HG02588 (cell line): Measurements from ENCODE around the gene XKR8.

Source experiments
- ATAC-seq: cut with Tn5 transposase; IDR thresholded peaks from one replicate; pipeline ENCODE4 v1.9.1; 2021; ENCODE audit warnings: mild to moderate bottlenecking, moderate library complexity; ENCODE audit not compliant: unreplicated experiment

Gene XKR8, protein sequence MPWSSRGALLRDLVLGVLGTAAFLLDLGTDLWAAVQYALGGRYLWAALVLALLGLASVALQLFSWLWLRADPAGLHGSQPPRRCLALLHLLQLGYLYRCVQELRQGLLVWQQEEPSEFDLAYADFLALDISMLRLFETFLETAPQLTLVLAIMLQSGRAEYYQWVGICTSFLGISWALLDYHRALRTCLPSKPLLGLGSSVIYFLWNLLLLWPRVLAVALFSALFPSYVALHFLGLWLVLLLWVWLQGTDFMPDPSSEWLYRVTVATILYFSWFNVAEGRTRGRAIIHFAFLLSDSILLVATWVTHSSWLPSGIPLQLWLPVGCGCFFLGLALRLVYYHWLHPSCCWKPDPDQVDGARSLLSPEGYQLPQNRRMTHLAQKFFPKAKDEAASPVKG

DNA sequence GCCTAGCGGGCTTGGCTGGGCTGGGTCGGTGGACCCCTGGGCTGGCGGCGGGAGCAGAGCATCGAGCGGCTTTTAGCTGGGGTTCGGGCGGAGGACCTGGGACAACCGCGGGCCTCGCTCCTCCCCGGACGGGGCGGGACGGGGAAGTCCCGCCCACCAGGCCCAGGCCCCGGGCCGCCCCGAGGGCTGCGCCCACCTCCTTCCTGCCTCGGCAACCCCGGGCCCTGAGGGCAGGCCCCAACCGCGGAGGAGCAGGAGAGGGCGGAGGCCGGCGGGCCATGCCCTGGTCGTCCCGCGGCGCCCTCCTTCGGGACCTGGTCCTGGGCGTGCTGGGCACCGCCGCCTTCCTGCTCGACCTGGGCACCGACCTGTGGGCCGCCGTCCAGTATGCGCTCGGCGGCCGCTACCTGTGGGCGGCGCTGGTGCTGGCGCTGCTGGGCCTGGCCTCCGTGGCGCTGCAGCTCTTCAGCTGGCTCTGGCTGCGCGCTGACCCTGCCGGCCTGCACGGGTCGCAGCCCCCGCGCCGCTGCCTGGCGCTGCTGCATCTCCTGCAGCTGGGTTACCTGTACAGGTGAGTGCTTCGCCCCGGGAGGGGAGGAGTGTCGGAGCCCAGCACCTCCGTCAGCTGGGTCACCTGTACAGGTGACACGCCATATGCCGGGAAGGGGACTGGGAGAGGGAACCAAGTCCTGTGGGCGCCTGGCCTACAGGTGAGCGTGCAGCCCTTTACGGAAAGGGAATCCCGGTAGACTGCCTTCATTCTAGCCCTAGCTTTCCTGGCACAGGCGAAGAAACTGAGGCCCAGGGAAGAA lies at the start of gene XKR8:
XKR8 (plus strand) TSS at position 182 of the 812 bp plus-strand sequence; CDS start at position 279, 97 bp downstream.
- ATAC-seq = peak; percentile 77

DNA sequence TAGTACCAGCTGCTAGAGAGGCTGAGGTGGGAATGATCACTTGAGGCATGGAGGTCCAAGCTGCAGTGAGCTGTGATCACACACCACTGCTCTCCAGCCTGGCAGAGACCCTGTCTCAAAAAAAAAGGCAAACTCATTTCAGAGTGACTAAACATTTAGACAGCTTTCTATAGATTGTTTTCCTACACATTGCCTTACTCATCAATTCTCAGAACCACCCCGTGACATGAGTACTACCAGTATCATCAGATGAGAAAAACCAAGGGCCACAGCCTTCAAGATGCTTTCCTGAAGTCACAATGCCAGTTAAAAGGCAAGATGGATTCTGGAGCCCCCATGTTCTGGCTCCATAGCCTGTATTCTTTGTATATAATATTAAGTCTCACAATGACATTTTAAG lies 47.3 kb upstream of the XKR8 start:
- no peak for ATAC-seq

DNA sequence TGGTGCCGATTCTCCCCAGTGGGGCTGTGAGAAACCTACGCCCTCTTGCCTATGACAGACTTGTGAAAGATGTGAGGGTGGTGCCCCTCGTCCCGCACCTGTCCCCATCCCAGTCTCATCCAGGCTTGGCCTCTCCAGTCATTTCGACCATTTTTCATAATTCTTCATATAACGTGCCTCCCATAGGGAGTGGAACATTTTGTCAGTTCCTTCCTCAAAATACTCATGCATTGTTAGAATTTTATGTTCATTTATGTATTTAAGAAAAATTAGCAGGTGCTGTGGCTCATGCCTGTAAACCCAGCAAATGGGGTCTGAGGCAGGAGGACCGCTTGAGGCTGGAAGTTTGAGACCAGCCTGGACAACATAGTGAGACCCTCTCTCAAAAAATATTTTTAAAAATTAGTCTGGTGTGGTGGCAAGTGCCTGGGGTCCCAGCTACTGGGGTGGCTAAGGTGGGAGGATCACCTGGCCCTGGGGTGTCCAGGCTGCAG lies 44.6 kb upstream of the XKR8 start:
- no peak for ATAC-seq

DNA sequence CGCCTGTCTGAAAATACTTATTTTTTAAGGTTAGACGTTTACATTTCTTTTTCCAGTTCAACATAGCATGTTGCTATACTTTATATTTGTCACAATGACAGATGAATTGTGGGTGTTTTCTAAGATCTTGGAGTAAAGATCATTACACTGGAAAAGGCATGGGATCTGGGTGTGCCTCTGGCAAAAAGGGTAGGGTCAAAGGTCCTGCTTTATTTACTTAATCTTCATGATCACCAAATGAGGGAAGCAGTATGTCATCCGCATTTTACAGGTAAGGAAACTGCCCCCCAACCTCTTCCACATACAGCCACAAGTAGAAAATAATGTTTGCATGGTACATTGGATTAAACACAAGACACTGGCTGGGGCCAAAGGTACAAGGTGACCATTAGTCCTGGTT lies 37.5 kb upstream of the XKR8 start:
- no peak for ATAC-seq

DNA sequence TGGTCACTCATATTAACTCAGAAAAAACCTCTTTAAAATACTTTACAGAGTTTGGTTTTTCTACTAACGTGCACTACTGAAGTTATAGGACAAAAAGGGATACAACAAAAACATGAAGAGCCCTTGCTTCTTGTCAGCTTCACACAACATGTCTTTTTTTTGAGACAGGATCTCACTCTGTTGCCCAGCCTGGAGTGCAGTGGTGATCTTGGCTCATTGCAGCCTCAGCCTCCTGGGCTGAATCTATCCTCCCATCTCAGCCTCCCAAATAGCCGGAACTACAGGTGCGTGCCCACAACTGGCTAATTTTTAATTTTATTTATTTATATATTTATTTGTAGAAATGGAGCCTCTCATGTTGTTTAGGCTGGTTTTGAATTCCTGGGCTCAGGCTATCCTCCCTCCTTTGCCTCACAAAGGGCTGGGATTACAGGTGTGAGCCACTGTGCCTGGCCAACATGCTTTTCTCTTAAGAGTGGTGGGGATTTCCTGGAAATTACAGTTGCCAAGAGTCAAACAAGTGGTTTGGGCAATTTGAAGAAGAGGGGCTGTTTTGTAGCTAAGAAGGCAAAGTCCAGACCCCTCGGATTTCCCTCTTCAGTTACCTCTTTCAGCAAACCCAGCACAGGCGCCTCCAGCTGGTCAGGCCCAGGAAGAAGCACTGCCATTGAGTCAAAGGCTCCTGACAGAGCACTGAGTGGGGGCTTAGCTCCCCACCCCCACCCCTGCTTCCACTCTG lies 31.4 kb upstream of the XKR8 start:
- ATAC-seq = no peak

DNA sequence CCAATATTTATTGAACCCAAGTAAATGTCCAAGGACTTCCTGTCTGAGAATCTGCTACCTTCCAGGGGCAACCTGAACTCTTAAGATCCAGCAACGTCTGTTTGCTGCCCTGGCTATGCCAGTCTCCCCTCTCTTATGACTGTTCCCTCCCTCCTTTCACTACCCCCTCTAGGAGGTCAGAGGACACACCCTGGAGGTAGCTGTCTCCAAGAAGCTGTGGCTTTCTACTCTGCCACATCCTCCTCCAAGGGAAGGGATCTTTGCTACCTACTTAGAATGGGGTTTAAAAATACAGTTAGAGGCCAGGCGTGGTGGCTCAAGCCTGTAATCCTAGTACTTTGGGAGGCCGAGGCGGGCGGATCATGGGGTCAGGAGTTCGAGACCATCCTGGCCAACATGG lies 28.6 kb upstream of the XKR8 start:
- ATAC-seq = no peak

DNA sequence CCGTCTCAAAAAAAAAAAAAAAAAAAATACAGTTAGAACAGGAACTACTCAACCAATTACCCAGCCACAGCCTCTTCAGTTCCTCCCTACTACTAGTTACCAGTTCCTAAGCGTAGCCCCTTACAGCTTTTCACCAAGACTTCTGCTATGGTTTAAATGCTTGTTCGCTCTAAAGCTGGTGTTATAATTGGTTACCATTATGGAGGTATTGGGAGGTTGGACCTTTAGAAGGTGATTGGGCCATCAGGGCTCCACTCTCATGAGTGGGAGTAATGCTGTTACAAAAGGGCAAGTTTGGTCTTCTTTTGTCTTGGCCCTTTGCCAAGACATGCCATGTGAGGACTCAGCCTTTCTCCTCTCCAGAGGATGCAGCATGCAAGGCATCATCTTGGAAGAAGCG lies 28.0 kb upstream of the XKR8 start:
- no peak for ATAC-seq

DNA sequence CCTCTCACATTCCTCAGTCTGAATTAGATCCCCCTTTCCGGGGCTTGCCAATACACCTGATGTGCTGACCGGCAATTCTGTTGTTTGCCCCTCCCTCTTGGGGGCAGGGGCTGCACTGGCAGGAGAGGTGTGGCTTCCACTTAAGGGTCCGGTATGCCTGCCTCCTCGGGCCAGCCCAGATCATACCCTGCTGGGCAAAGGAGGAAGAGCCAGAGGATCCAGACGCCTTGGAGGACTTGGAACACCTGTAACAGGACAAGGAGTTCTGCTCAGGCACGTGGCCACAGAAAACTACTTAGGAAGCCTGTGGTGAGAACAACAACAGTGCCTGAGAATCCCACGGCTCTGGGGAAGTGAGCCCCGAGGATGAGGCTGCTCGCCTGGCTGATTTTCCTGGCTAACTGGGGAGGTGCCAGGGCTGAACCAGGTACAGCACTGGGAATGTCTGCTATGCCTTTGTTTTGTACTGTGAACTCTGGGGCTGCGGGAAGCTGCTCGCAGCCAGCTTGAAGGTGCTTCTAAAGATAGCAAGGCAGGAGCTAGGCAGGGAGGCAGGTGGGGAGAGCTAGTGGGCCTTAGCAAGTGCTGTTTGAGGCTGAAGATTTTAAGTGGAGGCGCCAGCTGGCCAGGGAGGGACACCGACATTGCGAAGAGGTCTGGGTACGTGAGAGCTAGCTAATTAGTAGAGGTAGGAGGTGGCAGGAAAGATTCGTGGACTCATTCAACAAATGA lies 24.8 kb upstream of the XKR8 start, which contains the start of gene SMPDL3B:
SMPDL3B (plus strand) TSS at position 183 of the 732 bp plus-strand sequence; CDS start at position 367, 184 bp downstream.
- ATAC-seq = no peak

DNA sequence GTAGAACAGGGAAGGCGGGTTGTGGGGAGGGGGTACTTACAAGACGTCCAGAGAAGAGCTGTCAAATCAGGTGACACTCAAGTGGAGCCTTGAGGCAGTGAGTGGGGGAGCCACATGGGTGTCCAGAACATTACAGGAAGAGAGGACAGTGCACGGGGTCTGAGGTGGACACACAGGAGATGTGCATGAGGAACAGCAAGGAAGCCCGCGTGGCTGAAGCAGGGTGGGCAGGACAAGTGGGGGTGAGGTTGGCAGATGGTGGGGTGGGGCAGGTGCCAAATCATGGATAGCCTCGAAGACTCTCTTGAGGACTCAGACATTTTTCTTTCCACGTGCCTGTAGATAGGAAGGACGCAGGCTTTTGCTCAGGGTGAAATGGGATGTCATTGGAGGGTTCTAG lies 24.1 kb upstream of the XKR8 start:
- ATAC-seq = no peak

DNA sequence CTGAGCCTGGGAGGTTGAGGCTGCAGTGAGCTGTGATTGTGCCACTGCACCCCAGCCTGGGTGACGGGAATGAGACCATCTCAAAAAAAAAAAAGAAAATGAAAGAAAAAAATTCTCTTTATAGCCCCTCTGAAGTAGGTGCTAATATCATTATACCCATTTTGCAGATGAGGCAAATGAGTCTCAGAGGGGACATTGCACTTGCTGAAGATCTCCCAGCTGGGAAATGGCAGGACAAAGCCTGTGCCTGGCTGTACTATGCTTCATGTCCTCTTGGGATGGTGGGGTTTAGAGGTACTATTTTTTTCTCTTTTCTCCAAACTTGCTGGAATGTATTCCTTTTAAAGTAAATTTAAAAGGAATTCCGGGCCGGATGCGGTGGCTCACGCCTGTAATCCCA lies 23.4 kb upstream of the XKR8 start:
- ATAC-seq = no peak

DNA sequence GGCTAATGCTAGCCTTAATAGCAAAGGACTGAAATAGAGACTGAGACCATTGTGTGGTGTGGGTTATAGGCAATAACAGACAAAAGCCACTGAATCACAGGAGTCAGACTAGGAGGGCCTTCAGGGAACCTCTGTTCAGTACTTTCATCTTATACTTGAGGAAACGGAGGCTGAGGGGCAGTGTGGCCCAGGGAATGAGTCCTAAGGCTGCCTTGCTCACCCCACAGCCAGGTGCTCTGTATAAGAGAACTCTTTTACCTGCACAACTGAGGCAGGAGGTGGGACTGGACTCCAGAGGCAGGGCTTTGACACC lies 22.3 kb upstream of the XKR8 start:
- no peak for ATAC-seq

DNA sequence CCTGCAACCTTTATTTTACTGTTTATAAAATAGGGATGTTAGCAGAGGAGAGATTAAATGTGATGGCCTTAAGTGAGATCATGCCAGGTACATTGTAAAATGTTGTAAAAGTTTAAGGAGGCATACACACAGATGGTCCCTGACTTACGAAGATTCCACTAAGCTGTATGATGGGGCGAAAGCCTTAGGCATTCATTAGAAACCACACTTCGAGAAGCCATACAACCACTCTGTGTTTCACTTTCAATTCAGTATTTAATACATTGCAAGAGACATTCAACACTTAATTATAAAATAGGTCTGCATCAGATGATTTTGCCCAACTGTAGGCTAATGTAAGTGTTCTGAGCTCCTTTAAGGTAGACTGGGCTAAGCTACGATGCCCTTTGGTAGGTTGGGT lies 21.3 kb upstream of the XKR8 start:
- ATAC-seq = no peak

DNA sequence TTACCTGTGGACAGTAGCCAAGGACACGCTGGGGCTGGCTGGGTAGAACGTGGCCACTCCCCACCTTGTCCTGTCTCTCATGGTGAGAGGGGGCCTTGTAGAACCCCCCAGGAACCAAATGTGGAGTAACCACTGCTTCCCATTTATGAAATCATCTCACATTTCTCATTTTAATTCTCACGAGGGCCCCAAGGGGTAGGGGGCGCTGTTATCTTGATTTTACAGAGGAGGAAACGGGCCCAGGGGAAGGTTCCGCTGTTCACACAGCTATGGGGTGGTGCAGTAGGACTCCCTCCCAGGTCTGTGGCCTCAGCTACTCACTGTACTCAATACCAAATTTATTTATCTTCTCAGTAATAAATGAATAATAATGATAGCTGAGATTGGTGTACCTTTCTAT lies 19.5 kb upstream of the XKR8 start:
- ATAC-seq = no peak

DNA sequence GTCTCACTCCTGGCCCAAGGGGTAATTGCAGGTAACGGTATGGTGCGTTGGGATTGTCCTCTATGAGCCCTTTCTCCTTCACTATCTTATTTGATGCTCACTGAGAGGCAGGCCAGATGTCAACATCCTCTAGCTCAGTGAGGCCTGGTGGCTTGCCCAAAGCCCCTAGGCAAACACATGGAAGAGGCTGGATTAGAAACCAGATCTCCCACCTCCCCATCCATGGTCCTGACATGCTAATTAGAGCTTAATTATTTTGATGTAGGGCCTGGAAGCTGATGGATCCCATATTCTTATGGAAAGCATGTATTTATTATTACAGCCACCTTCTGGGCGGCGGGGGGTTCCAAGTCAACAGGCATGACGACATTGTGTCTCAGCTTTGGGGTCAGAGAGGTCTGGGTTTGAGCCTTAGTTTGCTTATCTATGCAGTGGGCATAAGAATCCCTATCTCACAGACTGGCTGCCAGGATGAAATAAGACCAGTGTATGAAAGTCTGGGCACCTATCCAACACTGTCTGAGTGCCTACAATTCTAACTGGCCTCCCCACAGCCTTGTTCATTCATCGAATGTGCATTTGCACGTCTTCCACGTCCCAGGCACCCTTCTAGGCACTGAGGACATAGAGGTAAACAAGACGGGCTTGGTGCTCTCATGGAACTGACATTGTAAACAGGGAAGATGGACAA lies 18.8 kb upstream of the XKR8 start:
- ATAC-seq = no peak

DNA sequence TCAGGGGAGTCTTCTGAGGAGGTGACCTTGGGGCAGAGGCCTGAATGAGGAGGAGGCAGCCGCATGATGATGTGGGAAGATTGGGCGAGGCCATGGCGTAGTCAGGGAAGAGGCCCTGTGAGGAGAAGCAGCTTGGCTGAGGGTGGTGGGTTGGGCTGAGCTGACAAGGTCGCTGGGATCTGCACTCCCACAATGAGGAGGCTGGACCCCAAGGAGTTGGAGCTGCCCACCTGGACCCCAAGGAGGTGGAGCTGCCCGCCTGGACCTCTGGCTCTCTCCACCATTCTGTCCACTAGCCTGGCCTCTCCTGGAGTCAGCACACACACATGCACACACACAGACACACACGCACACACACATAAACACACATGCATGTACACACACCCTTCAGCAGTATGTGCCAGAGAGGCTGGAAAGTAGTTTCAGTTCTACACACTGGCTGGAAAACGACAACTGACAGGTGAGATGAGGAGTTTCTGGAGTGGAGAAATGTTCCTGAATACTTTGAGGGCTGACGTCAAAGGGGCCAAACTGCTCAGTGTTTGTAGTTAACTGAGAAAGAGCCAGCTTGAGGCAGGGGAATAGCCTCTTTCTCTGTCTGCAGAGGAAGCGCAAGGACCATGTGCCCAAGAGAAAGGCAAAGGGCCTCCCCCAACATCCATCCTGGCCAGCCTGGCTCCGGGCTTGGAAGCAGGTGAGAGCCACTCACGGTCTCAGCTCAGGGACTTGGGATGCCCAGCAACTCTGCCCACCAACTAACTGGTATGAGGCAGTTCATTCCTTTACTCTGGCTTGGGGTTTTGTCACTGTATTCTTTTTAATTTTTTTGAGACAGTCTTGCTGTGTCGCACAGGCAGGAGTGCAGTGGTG lies 17.9 kb upstream of the XKR8 start:
- no peak for ATAC-seq

DNA sequence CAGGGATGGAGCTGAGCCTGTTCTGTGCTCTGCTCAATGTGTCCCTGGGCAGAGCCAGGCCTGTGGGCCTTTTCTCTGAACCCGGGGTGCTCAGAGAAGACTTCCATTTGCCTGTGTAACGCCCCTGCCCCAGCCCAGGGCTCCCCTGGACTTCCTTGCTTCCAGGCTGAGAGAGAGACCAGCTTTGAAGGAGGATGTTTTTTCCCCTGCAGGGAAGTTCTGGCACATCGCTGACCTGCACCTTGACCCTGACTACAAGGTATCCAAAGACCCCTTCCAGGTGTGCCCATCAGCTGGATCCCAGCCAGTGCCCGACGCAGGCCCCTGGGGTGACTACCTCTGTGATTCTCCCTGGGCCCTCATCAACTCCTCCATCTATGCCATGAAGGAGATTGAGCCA lies 14.8 kb upstream of the XKR8 start:
- no peak for ATAC-seq

DNA sequence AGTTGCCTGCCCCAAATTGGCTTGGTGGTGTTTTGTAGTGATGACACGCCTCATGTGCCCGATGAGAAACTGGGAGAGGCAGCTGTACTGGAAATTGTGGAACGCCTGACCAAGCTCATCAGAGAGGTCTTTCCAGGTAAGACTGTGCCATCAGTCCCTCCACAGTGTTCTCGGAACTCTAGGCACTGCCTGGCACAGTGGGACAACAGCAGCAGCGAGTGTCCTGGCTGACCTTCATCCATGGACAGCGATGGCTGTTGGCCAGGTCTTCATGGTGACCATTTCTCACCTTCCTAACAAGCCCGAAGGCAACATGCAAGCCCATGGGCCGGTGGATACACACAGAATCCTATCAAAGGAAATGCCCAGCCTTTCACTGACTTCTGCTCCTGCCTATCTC lies 10.7 kb upstream of the XKR8 start:
- ATAC-seq = no peak

DNA sequence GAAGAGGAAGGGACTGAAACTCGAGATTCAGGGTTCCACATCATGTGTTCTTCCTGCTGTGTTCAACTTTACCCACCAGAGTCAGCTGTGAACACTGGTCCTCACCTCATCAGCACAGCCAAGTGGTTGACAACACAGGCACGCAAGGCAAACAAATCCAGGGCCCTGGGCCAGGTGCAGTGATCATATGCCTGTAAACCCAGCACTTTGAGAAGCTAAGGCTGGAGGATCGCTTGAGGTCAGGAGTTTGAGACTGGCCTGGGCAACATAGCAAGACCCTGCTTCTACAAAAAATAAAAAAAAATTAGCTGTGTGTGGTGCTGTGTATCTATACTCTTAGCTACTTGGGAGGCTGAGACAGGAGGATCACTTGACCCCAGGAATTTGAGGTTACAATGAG lies 8.4 kb upstream of the XKR8 start:
- ATAC-seq = no peak

DNA sequence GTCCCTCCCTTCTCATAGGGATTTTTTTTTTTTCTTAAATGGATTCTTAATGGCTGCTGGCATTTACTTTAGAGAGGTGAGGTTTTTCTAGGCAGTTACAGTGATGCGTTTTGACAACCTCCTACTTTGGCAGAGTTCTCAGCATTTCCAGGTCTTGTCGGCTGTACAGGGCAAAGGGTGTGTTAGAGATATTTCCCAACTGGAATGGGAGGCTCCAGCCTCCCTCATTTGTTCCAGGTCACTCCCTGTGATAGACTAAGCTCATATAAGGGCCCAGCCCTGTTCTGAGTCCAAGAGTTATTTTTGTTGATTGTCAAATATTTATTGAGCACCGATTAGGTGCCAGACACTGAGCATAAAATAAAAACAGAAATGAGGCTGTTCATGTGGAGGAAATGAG lies 7.6 kb upstream of the XKR8 start:
- no peak for ATAC-seq
